HG02840 (cell line): ENCODE measurements around the gene SSBP2.
"Not testable (repeated sequence)": the region's sequence is repeated elsewhere in the genome, so short reads cannot be mapped to it uniquely, and the experiment has no call there.

ENCODE experiments used
- ATAC-seq: cut with Tn5 transposase; IDR thresholded peaks from one replicate; pipeline ENCODE4 v1.9.1; 2021; ENCODE audit warnings: mild to moderate bottlenecking, moderate library complexity, moderate number of reproducible peaks; ENCODE audit not compliant: unreplicated experiment, low FRiP score

Gene SSBP2

GRCh38 chr5:81607693-81608092 is 143.2 kb downstream of the SSBP2 start:
- no peak for ATAC-seq

GRCh38 chr5:81606150-81606549 is 144.7 kb downstream of the SSBP2 start:
- ATAC-seq = no peak

DNA sequence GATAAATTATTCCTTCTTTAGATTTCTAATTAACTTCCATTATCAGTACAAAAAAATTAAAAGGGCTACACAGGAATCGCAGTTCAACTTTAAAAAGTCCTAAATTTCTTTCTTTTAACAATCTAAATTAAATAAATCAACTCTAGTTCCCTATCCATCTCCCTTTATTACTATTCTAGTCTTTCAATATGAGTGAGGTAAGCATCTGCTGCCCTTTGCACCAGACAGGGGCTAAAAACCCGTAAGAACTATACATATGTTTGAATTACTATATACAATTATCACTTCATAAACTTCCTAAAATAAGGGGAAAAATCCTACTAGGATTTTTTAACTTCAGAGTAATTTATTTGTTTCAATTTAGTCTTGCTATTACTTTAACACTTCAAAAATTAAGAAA is 145.6 kb downstream of the SSBP2 start:
- no peak for ATAC-seq

DNA sequence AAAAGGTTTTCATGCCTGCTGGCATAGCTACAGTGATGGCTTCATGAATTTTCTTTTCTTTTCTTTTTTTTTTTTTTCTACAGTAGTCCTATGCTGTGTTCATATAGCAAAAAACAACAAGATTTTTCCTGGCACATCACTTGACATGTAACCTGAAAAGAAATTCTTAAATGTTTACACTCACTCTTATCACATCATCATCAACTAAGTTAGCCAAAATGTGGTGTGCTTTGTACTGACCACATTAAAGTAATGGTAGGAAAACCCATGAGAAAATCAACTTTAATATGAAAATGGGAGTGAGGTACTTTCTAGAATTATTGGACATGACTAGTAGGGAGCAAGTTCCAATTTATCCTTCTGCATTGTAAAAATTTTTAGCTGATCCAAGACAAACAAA is 146.7 kb downstream of the SSBP2 start:
- ATAC-seq = no peak

DNA sequence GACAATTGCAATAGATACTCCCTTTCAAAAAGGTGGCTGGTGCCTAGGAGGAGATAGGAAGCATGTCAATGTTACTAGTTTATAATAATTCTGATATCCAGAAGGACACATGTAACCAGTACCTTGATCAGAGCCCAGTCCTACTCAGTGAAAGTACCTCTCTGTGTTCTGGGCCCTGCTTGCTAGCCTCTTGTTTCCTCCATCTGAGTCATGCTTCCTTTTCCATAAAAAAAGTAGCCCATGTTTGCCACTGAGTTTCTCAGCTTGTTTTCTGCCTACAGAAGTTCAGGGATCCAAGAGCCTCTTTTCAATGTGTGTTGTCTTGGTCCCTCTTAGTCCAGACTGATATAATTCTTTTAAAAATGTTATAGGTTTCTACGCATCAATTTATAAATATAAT is 149.0 kb downstream of the SSBP2 start:
- ATAC-seq = no peak

GRCh38 chr5:81592085-81592484 is 158.8 kb downstream of the SSBP2 start:
- not testable (repeated sequence) for ATAC-seq

GRCh38 chr5:81590498-81591384 is 160.2 kb downstream of the SSBP2 start:
- ATAC-seq = no peak

DNA sequence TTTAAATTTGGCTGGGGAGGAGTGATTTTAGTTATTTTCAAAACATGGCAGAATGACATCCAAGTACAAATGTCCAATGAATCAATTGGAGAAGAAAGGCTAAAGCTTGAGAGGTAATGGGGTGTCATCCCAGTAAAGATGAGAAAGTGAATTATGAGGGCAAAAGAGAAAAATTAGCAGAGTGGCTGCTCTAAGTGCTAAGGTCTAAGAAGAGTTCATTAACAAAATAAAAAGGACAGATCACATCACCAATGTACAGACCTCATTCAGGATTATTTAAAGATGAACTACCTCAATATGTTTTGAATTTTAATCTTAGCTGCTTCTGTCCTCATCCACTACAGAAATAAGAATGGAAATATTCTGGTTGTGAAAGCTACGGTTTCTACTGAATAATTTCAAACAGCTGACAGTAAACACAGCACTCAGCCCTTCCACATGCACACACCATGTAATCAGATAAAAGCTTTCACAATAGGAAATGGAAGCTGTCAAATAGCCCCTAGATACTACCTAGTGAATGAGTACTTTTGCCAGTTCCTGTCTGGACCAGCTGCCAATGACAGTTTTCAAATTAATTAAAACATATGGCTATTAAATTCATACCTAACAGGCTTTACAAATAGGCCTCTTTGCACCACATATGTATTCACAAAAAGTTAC is 171.5 kb downstream of the SSBP2 start:
- ATAC-seq = no peak

- ATAC-seq = no peak
These were observed 173.8 kb downstream of the SSBP2 start for GRCh38 chr5:81577091-81577490.

DNA sequence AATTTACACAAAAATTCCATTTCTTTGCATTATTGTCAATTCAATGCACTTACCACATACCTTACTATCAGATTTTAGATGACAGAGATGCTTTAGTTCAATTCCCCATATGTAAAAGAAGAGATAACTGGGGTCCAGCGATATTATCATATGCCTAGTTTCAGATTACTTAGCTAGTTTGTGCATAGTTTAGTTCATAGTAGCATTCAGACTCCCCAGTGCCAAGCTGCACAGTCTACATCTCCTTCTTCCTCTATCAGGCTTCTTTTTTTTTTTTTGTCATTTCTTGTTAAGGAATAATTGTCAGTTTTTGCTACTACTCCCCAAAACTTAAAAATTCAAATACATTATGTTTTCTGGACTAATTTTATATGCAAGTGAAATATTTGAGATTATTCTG is 175.0 kb downstream of the SSBP2 start:
- ATAC-seq = no peak

GRCh38 chr5:81572201-81572600 is 178.7 kb downstream of the SSBP2 start:
- ATAC-seq = no peak

- no peak for ATAC-seq
These were observed 192.7 kb downstream of the SSBP2 start for GRCh38 chr5:81558188-81558587.

DNA sequence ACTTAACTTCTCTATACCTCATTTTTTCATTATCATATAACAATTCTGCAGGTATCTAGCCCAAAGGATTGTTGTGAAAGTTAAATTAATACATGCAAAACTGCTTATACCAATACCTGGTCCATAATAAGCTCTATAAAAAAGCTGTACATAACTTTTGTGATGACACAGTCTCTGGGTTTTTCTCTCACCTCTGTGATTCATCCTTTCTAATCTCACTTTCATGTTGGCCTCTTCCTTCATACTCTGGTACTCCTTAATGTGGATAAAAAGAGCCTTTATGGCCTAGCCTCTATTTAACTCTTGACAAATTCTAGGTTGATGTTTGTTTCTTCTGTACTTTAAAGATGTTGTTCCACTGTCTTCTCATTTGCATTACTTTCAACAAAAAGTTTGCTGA is 194.1 kb downstream of the SSBP2 start:
- ATAC-seq = no peak

GRCh38 chr5:81555865-81556264 is 195.0 kb downstream of the SSBP2 start:
- no peak for ATAC-seq

GRCh38 chr5:81554647-81555046 is 196.2 kb downstream of the SSBP2 start:
- ATAC-seq = no peak

GRCh38 chr5:81553567-81554212 is 197.2 kb downstream of the SSBP2 start:
- no peak for ATAC-seq

DNA sequence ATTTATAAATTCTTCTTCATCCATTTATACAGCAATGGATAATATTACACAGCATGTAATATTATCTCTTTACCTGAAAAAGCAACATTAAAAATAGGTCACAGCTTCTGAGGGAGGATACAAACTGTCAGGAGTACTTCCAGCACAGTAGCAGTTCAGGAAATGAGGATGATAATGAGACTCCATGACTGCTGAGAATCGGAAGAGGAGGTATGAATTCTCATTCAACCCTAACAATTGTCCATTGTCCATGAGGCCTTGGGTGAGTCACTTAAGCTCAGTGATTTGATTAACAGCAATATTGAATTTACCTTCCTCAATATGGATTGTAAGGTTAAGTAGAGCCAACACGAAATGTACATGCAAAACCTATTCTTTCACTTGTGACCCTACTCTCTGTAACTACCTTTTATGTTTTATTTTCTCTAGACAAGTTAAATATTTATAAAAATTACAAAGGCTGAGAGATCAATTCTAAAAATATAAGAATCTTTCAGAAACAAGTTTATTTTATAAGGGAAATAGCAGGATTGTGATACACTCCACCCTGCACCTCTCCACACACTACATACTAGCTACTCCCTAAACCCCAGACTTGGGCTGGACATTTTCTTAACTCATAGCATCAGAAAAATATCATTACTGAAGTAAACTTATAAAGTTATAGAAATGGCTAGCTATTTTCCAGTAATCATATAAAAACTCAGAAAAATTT is 197.9 kb downstream of the SSBP2 start:
- ATAC-seq = no peak

DNA sequence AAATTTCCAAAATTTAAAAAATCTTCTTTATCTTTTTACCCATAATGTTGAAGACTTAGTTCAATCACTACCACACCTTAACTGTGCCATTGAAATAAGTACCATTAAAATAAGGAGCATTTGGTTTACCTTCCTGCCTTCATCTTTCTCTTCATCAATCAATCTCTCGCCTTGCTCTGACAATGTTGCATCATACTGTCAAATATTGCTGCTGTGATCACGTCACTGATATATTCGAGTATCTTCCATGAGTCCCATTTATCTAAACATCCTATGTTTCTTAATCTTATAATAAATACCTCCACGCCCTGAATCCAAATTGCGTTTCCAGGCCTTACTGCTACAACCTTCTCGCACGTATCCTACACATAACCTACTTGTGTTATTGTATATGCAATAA is 201.8 kb downstream of the SSBP2 start:
- no peak for ATAC-seq

DNA sequence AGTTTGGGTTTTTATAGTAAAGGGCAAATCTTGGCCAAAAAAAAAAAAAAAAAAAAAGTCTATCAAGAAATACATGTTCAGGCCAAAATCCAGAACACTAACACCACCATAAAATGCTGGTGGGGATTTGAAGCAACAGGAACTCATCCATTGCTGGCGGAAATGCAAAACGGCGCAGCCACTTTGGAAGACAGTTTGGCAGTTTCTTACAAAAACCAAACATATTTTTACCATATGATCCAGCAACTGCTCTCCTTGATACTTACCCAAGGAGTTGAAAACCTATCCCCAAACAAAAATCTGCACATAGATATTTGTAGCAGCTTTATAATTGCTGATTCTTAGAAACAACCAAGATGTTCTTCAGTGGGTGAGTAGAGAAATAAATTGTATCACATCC is 203.9 kb downstream of the SSBP2 start:
- ATAC-seq = no peak

GRCh38 chr5:81545911-81546310 is 205.0 kb downstream of the SSBP2 start:
- ATAC-seq = no peak
